C4-2B (cell line): Measurements from ENCODE around the gene CCDC201.

Experiments
- H3K27ac ChIP-seq: fragments of 450-650 bp; 2 replicates; pipeline ENCODE4 v1.5.1; 2017
- CTCF ChIP-seq: fragments of 450-650 bp; conservative IDR thresholded peaks from 2 replicates; pipeline ENCODE4 v1.5.1; 2017; ENCODE audit warnings: mild to moderate bottlenecking
- ZFX ChIP-seq: fragments of 450-650 bp; IDR thresholded peaks from 2 replicates; pipeline ENCODE4 v1.6.1; 2017

CCDC201 gene

GRCh38 chr7:45893374-45893995, 20.6 kb upstream of the CCDC201 start:
- TF ChIP-seq ZFX (no peak), CTCF (no peak)
- H3K27ac ChIP-seq = no peak overlapping the region

GRCh38 chr7:45892407-45893035, 19.6 kb upstream of the CCDC201 start:
- TF ChIP-seq ZFX (no peak), CTCF (no peak)
- H3K27ac ChIP-seq = no peak overlapping the region

- TF ChIP-seq CTCF (peak; percentile 69), ZFX (no peak)
- H3K27ac ChIP-seq = no peak overlapping the region
These were observed 18.9 kb upstream of the CCDC201 start for GRCh38 chr7:45891462-45892402.

GRCh38 chr7:45890902-45891461, 18.1 kb upstream of the CCDC201 start:
- no peak overlapping the region for H3K27ac ChIP-seq
- TF ChIP-seq CTCF = peak; percentile 85
- no peak for TF ChIP-seq ZFX

GRCh38 chr7:45890125-45890901, 17.4 kb upstream of the CCDC201 start:
- H3K27ac ChIP-seq = no peak overlapping the region
- TF ChIP-seq CTCF = no peak
- no peak for TF ChIP-seq ZFX

GRCh38 chr7:45889367-45890067, 16.6 kb upstream of the CCDC201 start:
- no peak for TF ChIP-seq CTCF
- no peak for TF ChIP-seq ZFX

More at GRCh38 chr7:45889367-45890067, 16.6 kb upstream of the CCDC201 start:
- no peak overlapping the region for H3K27ac ChIP-seq
